ENCODE measurements around the gene HLA-DRA. TPM values are rescaled to one million over a fixed set of nuclear protein-coding genes. Genes with fewer than 3 reads are reported as not detected.

The HLA-DRA gene
- 0.17 and 0.95 TPM in 2 replicates for total RNA-seq

GRCh38 chr6:32439602-32440214 is at the start of gene HLA-DRA:
HLA-DRA (plus strand) TSS chr6:32439887; CDS start chr6:32439951, 64 bp downstream.

GRCh38 chr6:32406857-32407256 is 32.8 kb upstream of the HLA-DRA start, which contains the start of gene BTNL2:
BTNL2 (minus strand) TSS chr6:32407181; CDS start chr6:32407123, 58 bp downstream.

Other genes starting within 250 kb of the HLA-DRA start
- 27.9 and 31.4 TPM in 2 replicates for gene PBX2, start 249.7 kb upstream of the HLA-DRA start, total RNA-seq
- 0.17 and 0.95 TPM in 2 replicates for gene GPSM3, start 247.2 kb upstream of the HLA-DRA start, total RNA-seq
- gene NOTCH4, start 215.8 kb upstream of the HLA-DRA start, total RNA-seq, result 0.77 and 0.79 TPM in 2 replicates
- gene TSBP1, start 68.0 kb upstream of the HLA-DRA start, total RNA-seq, result not detected in 2 replicates
- not detected in 2 replicates for gene BTNL2, start 32.7 kb upstream of the HLA-DRA start, total RNA-seq
- gene HLA-DRB5, start 90.4 kb downstream of the HLA-DRA start, total RNA-seq, result not detected in 2 replicates
- gene HLA-DRB1, start 150.0 kb downstream of the HLA-DRA start, total RNA-seq, result 0.16 TPM in 1 of 2 replicates, not detected in the other
- 0.16 TPM in 1 of 2 replicates, not detected in the other for gene HLA-DQA1, start 197.5 kb downstream of the HLA-DRA start, total RNA-seq
- not detected in 2 replicates for gene HLA-DQB1, start 226.8 kb downstream of the HLA-DRA start, total RNA-seq

All from bronchial smooth muscle cell (primary cell).